Measurements from ENCODE around the gene SYNDIG1.

The SYNDIG1 gene

DNA sequence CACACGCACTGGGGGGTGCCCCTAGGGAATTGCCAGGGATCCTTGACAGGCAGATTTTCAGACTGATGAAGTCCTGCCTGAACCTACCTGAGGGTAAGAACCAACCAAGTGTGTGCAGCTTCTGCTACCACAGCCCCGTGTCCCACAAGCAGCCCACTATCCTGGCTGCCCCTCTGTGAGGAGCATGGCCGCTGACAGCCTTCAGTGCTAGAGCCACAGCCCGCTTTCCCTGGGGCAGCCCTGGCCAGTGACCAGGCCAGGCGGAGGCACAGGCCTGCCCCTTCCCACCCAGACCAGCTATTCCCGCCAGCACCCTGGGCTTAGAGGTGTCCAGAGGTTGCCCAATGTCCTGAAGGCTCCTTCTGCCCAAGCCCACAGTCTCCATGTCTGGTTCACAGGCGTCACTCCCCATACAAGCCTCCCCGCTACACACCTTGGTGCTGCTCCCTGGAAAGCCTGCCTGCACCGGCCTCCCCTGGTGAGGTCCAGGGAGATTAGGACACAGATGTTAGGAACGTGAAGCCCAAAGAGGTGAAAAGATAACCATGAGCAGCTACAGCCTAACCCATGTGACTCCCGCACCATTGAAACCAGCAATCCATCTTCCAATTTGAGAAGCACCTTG is 207.0 kb downstream of the SYNDIG1 start:
- TF ChIP-seq, protein P1, sequence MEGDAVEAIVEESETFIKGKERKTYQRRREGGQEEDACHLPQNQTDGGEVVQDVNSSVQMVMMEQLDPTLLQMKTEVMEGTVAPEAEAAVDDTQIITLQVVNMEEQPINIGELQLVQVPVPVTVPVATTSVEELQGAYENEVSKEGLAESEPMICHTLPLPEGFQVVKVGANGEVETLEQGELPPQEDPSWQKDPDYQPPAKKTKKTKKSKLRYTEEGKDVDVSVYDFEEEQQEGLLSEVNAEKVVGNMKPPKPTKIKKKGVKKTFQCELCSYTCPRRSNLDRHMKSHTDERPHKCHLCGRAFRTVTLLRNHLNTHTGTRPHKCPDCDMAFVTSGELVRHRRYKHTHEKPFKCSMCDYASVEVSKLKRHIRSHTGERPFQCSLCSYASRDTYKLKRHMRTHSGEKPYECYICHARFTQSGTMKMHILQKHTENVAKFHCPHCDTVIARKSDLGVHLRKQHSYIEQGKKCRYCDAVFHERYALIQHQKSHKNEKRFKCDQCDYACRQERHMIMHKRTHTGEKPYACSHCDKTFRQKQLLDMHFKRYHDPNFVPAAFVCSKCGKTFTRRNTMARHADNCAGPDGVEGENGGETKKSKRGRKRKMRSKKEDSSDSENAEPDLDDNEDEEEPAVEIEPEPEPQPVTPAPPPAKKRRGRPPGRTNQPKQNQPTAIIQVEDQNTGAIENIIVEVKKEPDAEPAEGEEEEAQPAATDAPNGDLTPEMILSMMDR (IDR thresholded peaks at IDR 0.05; ENCODE audit: insufficient read depth, low read depth, low read length, missing control alignments) = no peak
- no peak for DNase-seq (ENCODE audit: low read depth)
- H3K4me3 ChIP-seq (ENCODE audit: low read length) = no peak overlapping the region

DNA sequence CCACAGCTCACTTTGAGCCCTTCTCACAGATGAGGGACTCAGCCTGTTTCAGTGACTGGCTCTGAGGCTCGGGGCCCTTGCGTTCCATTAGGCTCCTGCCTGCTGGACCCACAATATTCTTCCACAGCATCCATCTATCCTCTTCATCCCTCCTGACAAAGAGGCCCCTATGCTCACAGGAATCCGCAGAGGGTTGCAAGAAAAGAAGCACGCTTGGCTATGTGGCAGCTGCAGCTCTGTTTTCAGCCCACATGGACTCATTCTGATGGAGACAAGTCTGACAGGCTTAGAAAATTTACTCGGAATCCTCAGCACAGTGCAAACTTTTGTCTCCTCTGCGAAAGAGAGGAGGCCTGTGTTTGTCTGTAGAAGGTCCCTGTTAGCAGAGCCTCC is 207.5 kb downstream of the SYNDIG1 start:
- no peak overlapping the region for H3K4me3 ChIP-seq (ENCODE audit: low read length)
- no peak for DNase-seq (ENCODE audit: low read depth)
- TF ChIP-seq, protein P1 (IDR thresholded peaks at IDR 0.05; ENCODE audit: insufficient read depth, low read depth, low read length, missing control alignments) = no peak

DNA sequence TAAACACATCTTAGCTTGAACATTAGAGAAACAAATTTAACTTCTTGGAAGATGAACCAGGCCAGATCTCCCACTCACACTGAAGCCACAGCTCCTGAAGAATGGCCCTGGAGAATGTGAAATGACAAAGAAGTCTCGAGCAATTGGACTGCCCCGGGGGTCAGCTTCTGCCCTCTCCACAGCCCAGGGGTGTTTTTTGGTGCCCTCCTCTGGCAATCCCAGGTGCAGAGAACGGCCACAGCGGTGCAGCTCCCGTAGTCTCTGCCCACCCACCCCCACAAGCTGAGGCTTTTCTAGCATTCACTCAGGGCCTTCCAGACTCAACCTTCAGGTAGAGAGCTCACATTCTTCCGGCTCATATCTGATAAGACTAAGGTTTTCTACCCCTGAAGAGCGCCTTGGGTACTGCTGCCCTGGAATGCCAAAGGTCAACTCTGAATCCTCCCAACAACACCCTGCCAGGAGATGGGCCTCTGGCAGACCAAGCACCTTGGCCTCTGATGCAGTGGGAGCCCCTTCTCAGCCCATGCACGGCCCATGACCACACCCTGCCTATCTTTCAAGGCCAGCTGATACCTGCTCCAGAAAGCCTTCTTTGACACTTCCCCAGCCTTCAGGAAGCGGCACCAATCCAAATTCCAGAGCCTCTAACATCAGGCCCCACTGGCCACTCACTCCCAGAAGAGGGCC is 208.3 kb downstream of the SYNDIG1 start:
- no peak for DNase-seq (ENCODE audit: low read depth)
- TF ChIP-seq, protein P1 (IDR thresholded peaks at IDR 0.05; ENCODE audit: insufficient read depth, low read depth, low read length, missing control alignments) = no peak

DNA sequence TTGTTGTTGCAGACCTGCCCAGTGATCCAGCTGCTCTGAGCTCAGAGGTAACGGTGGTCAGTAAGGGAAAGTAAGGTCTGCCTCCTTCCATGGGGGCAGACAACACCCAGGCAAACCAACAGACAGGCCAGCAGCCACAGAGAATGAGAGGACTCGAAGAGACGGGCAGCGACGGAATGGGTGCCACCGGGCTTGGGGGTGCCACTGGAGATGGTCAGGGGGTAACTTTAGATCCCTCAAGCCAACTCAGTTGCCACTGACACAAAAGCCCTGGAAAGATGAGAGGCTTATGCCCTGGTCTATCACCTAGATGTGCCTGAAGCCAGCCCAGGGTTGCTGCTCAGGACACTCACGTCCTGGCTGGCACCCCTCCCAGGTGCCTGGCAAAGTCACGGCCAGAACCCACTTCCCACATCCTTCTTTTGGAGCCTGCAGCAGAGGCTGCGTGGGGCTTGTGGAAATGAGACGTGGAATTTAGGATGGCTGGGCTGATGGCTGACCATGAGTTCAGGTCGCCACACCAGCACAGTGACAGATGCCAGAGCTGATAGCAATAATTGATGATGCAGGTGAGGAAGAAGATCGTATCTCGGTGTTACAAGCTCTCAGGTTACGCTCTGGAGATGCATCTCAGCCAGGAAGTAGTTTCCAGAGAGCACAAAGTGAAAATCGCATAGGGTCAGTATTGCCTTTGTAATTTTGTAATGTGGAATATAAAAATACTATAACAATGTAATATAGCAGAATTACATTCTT is 209.1 kb downstream of the SYNDIG1 start:
- TF ChIP-seq, protein P1 (IDR thresholded peaks at IDR 0.05; ENCODE audit: insufficient read depth, low read depth, low read length, missing control alignments) = no peak

More for the DNA sequence above, 208.3 kb downstream of the SYNDIG1 start:
- H3K4me3 ChIP-seq (ENCODE audit: low read length) = no peak overlapping the region

DNA sequence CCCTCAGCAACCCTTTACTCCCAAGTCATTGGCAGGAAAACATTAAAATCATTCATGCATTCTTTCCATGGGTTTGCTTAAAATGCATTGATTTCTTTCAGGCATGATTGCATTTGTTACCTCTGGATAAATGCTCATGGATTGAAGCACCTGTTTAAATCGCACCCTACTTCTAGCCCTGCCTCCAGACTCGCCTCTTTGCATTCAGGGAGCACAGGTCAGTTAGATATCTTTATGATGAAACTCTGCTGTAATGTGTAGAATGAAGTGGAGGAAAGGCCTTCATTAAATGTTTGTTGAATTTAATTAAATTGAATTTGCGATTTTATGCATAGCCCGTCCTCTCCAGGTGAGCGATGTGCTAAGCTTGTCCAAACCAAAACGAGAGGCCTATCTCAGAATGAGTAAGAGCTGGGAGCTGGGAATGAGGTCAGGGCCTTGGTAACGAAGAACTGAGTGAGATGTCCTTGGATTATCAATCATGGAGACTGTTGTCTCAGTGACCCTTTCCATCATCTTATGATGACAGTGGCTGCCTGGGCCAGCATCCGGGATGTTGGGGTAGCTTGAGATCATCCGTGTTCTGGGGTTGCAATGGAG is 210.1 kb downstream of the SYNDIG1 start:
- H3K4me3 ChIP-seq (ENCODE audit: low read length) = no peak overlapping the region
- TF ChIP-seq, protein P1 (IDR thresholded peaks at IDR 0.05; ENCODE audit: insufficient read depth, low read depth, low read length, missing control alignments) = no peak
- no peak for DNase-seq (ENCODE audit: low read depth)

More for the DNA sequence above, 209.1 kb downstream of the SYNDIG1 start:
- H3K4me3 ChIP-seq (ENCODE audit: low read length) = no peak overlapping the region
- DNase-seq (ENCODE audit: low read depth) = no peak

DNA sequence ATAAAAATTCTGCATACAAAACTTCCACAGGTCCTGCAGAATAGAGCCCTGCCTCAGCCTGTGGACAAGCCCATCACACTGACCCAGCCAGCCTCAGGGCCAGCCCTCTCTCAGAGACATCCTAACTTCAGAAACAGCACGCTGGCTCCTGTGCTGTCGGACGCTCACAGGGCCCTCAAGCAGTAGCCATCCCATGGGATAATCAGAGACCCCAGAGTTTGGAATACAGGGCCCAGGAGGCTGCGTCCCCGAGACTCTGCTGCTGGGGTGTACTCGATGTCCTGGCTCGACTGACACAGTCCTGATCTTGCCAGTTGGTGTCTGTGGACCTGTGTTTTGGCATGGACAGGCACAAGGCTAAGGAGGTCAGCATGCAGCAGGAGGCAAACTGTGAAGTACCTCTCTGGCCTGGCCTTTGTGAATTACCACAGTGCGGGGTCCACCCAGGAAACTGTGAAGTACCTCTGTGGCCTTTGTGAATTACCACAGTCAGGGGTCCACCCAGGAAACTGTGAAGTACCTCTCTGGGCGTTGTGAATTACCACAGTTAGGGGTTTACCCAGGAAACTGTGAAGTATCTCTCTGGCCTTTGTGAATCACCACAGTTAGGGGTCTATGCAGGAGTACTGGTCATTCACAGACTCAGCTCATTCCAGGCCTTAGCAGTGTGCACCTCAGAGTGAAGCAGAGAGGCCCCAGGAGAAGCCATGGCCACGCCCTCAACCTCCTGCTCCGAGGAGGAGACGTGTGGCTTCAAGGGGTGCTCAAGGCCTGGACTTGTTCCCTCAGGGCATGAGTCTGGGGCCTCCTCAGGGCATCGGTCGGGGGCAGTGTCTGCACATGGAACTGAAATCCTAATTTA is 212.4 kb downstream of the SYNDIG1 start:
- H3K4me3 ChIP-seq (ENCODE audit: low read length) = no peak overlapping the region
- no peak for DNase-seq (ENCODE audit: low read depth)
- TF ChIP-seq, protein P1 (IDR thresholded peaks at IDR 0.05; ENCODE audit: insufficient read depth, low read depth, low read length, missing control alignments) = no peak

Measured in epithelial cell of esophagus (primary cell).